NB4 (cell line): Measurements from ENCODE around the gene HEY2.

ENCODE experiments used
- DNase-seq: peaks from one replicate; pipeline ENCODE4 v3.0.0; 2010; ENCODE audit warnings: low read depth
- H3K4me3 ChIP-seq: one replicate; pipeline ENCODE4 v1.5.1; 2011; ENCODE audit warnings: mild to moderate bottlenecking, low read depth, low read length, moderate library complexity
- MAX ChIP-seq: IDR thresholded peaks from 2 replicates; pipeline ENCODE4 v1.6.1; 2011; ENCODE audit warnings: low read depth, low read length
- MYC ChIP-seq: IDR thresholded peaks from 2 replicates; pipeline ENCODE4 v1.6.1; 2011; ENCODE audit warnings: low read depth, low read length
- POLR2A ChIP-seq: IDR thresholded peaks from 2 replicates; pipeline ENCODE4 v1.6.1; 2011; ENCODE audit warnings: mild to moderate bottlenecking; ENCODE audit not compliant: insufficient read length; ENCODE audit errors: extremely low read depth
- TF ChIP-seq, protein P1 (sequence below): IDR thresholded peaks from one replicate; pipeline ENCODE4 v1.5.1; 2012; ENCODE audit warnings: low read depth, low read length

Gene HEY2

GRCh38 chr6:125793280-125793679 lies 43.8 kb downstream of the HEY2 start:
- DNase-seq: no peak
- H3K4me3 ChIP-seq: no peak overlapping the region
- TF ChIP-seq MYC (no peak), MAX (no peak), POLR2A (no peak)
- TF ChIP-seq, protein P1, sequence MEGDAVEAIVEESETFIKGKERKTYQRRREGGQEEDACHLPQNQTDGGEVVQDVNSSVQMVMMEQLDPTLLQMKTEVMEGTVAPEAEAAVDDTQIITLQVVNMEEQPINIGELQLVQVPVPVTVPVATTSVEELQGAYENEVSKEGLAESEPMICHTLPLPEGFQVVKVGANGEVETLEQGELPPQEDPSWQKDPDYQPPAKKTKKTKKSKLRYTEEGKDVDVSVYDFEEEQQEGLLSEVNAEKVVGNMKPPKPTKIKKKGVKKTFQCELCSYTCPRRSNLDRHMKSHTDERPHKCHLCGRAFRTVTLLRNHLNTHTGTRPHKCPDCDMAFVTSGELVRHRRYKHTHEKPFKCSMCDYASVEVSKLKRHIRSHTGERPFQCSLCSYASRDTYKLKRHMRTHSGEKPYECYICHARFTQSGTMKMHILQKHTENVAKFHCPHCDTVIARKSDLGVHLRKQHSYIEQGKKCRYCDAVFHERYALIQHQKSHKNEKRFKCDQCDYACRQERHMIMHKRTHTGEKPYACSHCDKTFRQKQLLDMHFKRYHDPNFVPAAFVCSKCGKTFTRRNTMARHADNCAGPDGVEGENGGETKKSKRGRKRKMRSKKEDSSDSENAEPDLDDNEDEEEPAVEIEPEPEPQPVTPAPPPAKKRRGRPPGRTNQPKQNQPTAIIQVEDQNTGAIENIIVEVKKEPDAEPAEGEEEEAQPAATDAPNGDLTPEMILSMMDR: no peak

DNA sequence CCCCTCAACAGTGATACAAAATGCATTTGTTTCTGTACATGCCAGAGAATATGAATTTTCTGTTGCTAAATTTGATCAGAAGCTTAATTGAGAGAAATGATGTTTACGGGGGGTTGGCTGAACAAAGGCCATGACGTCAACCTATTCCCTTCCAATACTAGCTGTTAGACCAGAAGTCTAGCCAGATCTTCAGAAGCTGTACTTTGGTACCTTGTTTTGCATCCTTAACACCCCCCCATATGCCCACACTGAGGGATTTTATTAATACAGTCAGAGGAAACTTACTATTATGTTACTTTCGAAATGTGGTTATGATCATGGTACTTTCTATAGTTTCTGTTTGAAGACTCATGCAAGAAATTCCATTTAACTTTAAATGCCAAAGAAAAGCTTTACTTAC lies 44.4 kb downstream of the HEY2 start:
- H3K4me3 ChIP-seq: no peak overlapping the region
- no peak for DNase-seq
- TF ChIP-seq POLR2A: no peak
- TF ChIP-seq MAX: no peak
- TF ChIP-seq, protein P1: no peak
- no peak for TF ChIP-seq MYC

DNA sequence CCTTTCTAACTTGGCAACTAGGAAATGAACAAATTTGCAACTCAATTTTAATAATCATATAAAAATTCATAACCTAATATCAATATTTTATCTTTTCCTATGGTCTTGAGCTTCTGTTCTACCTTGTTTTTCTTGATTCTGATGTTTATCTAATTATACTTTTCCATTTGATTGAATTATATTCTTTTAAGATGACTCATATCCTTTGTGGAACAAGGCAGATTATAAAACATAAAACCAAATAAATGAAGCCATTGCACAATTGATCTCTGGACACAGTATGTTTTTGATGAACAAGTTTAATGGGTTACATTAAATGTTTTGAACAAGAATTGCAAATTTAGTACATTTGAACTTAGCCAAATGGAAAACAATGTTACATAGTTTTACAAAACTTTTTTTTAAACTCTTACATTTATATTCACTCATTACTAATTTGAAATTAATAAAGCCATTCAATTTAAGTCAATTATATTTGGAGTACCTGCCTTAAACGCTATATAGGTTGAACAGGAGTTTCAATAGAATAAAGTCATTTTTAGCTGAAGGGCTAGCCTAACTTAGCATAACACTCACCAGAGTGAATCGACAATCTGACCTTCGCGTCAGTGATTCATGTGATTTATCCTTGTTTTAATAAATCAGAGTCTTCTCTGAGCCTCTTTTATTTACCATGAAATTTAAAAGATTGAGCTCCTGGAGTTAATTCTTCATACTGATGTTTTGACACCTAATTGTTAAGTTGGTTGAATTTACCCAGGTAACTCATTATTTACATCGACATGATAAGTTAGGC lies 45.1 kb downstream of the HEY2 start:
- TF ChIP-seq POLR2A: no peak
- no peak for TF ChIP-seq MAX
- TF ChIP-seq MYC: no peak
- TF ChIP-seq, protein P1: no peak
- DNase-seq: no peak
- no peak overlapping the region for H3K4me3 ChIP-seq

GRCh38 chr6:125795301-125795700 lies 45.9 kb downstream of the HEY2 start:
- TF ChIP-seq MYC (no peak), MAX (no peak), POLR2A (no peak)
- TF ChIP-seq, protein P1: no peak
- DNase-seq: no peak
- no peak overlapping the region for H3K4me3 ChIP-seq

GRCh38 chr6:125797120-125797885 lies 47.9 kb downstream of the HEY2 start:
- DNase-seq: no peak
- TF ChIP-seq, protein P1: no peak
- no peak for TF ChIP-seq MAX
- TF ChIP-seq MYC: no peak
- TF ChIP-seq POLR2A: no peak
- no peak overlapping the region for H3K4me3 ChIP-seq
